Trophoblast cell (in vitro differentiated cells and primary cell): ENCODE measurements around the gene RTP5.
A peak's percentile ranks its signal among the peaks of the same experiment; 100 is the strongest.

Experiments used
- DNase-seq, 2 donors: peaks; one replicate each; pipeline ENCODE4 v3.0.0-alpha.2; 2016
- H2AFZ ChIP-seq: 2 replicates; pipeline ENCODE4 v1.6.1; 2013; ENCODE audit warnings: low read length, moderate library complexity, mild to moderate bottlenecking; ENCODE audit not compliant: insufficient read depth, poor library complexity
- H2AK5ac ChIP-seq: 2 replicates; pipeline ENCODE4 v1.6.1; 2013; ENCODE audit warnings: mild to moderate bottlenecking, low read length
- H2BK120ac ChIP-seq: 2 replicates; pipeline ENCODE4 v1.6.1; 2013; ENCODE audit warnings: low read length, mild to moderate bottlenecking, moderate library complexity; ENCODE audit not compliant: insufficient read depth, poor library complexity
- H2BK12ac ChIP-seq: 2 replicates; pipeline ENCODE4 v1.6.1; 2013; ENCODE audit warnings: mild to moderate bottlenecking, low read length, moderate library complexity
- H2BK5ac ChIP-seq: 2 replicates; pipeline ENCODE4 v1.6.1; 2013; ENCODE audit warnings: low read length, low read depth, moderate library complexity, mild to moderate bottlenecking; ENCODE audit not compliant: poor library complexity
- H3K14ac ChIP-seq: 2 replicates; pipeline ENCODE4 v1.6.1; 2013; ENCODE audit warnings: mild to moderate bottlenecking, low read length
- H3K18ac ChIP-seq: 2 replicates; pipeline ENCODE4 v1.6.1; 2013; ENCODE audit warnings: mild to moderate bottlenecking, low read length
- H3K23ac ChIP-seq: 2 replicates; pipeline ENCODE4 v1.6.1; 2013; ENCODE audit warnings: low read length
- H3K27ac ChIP-seq: 2 replicates; pipeline ENCODE4 v1.5.1; 2013; ENCODE audit warnings: low read depth, mild to moderate bottlenecking, inconsistent platforms, low read length, moderate library complexity
- H3K27me3 ChIP-seq: 2 replicates; pipeline ENCODE4 v1.6.1; 2013; ENCODE audit warnings: inconsistent platforms, mild to moderate bottlenecking, low read length, moderate library complexity; ENCODE audit not compliant: insufficient read depth
- H3K36me3 ChIP-seq, 2 experiments: 1 replicate in 1 of 2; 2 replicates in 1 of 2; pipeline ENCODE4 v1.6.1; 2013; ENCODE audit warnings: low read length in 2 of 2, mild to moderate bottlenecking in 2 of 2, moderate library complexity in 1 of 2; ENCODE audit not compliant: insufficient read depth in 2 of 2, control insufficient read depth in 1 of 2
- H3K4ac ChIP-seq: 2 replicates; pipeline ENCODE4 v1.6.1; 2013; ENCODE audit warnings: low read depth, mild to moderate bottlenecking, low read length, moderate library complexity
- H3K4me1 ChIP-seq, 2 experiments: 1 replicate in 1 of 2; 2 replicates in 1 of 2; pipeline ENCODE4 v1.6.1; 2013; ENCODE audit warnings: low read length in 2 of 2, mild to moderate bottlenecking in 2 of 2, moderate library complexity in 1 of 2; ENCODE audit not compliant: insufficient read depth in 2 of 2, control insufficient read depth in 1 of 2
- H3K4me2 ChIP-seq: 2 replicates; pipeline ENCODE4 v1.6.1; 2013; ENCODE audit warnings: inconsistent platforms, mild to moderate bottlenecking, low read length, moderate library complexity
- H3K4me3 ChIP-seq: 2 replicates; pipeline ENCODE4 v1.5.1; 2013; ENCODE audit warnings: mild to moderate bottlenecking, low read depth, low read length, inconsistent platforms
- H3K79me1 ChIP-seq: one replicate; pipeline ENCODE4 v1.6.1; 2013; ENCODE audit warnings: low read length
- H3K79me2 ChIP-seq: 2 replicates; pipeline ENCODE4 v1.6.1; 2013; ENCODE audit warnings: low read length, mild to moderate bottlenecking; ENCODE audit not compliant: control insufficient read depth, insufficient read depth, poor library complexity
- H3K9ac ChIP-seq: 2 replicates; pipeline ENCODE4 v1.6.1; 2013; ENCODE audit warnings: mild to moderate bottlenecking, low read length
- H3K9me3 ChIP-seq: 2 replicates; pipeline ENCODE4 v1.6.1; 2013; ENCODE audit warnings: low read depth, mild to moderate bottlenecking, control low read depth, inconsistent platforms, low read length; ENCODE audit not compliant: insufficient read depth
- H4K12ac ChIP-seq: 2 replicates; pipeline ENCODE4 v1.6.1; 2013; ENCODE audit warnings: low read depth, mild to moderate bottlenecking, low read length, moderate library complexity
- H4K8ac ChIP-seq: 2 replicates; pipeline ENCODE4 v1.6.1; 2013; ENCODE audit warnings: low read depth, mild to moderate bottlenecking, low read length, moderate library complexity
- H4K91ac ChIP-seq: one replicate; pipeline ENCODE4 v1.6.1; 2013; ENCODE audit warnings: low read depth, mild to moderate bottlenecking, low read length, moderate library complexity
- WGBS: extraction: QIAGEN DNeasy Blood & Tissue Kit; methylation state at CpG from one replicate; pipeline ENCODE4 v1.1.7; 2013; ENCODE audit warnings: missing lambda C conversion rate; ENCODE audit not compliant: insufficient read length, insufficient coverage; ENCODE audit errors: extremely low coverage; 5-methylcytosine and 5-hydroxymethylcytosine counted together

The RTP5 gene

GRCh38 chr2:241837197-241837965 lies 32.1 kb upstream of the RTP5 start:
- Histone ChIP-seq H3K4me1 (no peaks in the 10 kb centered on the region), H3K27me3 (no peaks in the 10 kb centered on the region), H3K23ac (no peak overlapping the region), H3K4me3 (no peak overlapping the region), H4K12ac (no peak overlapping the region), H3K9ac (no peak overlapping the region), H2BK5ac (no peak overlapping the region), H2BK120ac (no peak overlapping the region), H2BK12ac (no peak overlapping the region), H3K4ac (no peak overlapping the region), H3K14ac (no peak overlapping the region), H3K79me2 (no peaks in the 10 kb centered on the region), H3K9me3 (no peaks in the 10 kb centered on the region), H2AK5ac (no peak overlapping the region), H3K18ac (no peak overlapping the region), H4K91ac (no peak overlapping the region), H4K8ac (no peak overlapping the region), H3K4me2 (no peak overlapping the region), H3K36me3 (no peaks in the 10 kb centered on the region), H2AFZ (no peak overlapping the region), H3K27ac (no peak overlapping the region), H3K79me1 (no peaks in the 10 kb centered on the region)
- no CpG with 5 or more reads among the region's 13 CpGs for WGBS
- no peak for DNase-seq

GRCh38 chr2:241841181-241842066 lies 28.1 kb upstream of the RTP5 start:
- H3K23ac ChIP-seq: no peak overlapping the region
- no peak overlapping the region for H3K27ac ChIP-seq
- H4K8ac ChIP-seq: no peak overlapping the region
- no peak overlapping the region for H3K4ac ChIP-seq
- H2AFZ ChIP-seq: no peak overlapping the region
- no peaks in the 10 kb centered on the region for H3K9me3 ChIP-seq
- no peak overlapping the region for H2BK12ac ChIP-seq
- H3K79me1 ChIP-seq: no peaks in the 10 kb centered on the region
- H3K4me1 ChIP-seq: peaks cover 4 to 5% of the 10 kb centered on the region in 2 experiments
- no peak overlapping the region for H2AK5ac ChIP-seq
- no peak overlapping the region for H2BK5ac ChIP-seq
- no peak overlapping the region for H3K4me2 ChIP-seq
- H2BK120ac ChIP-seq: no peak overlapping the region
- no peak overlapping the region for H3K9ac ChIP-seq
- H4K12ac ChIP-seq: no peak overlapping the region
- no peak overlapping the region for H3K14ac ChIP-seq
- DNase-seq: no peak
- peaks cover 9% of the 10 kb centered on the region for H3K27me3 ChIP-seq
- no peaks in the 10 kb centered on the region for H3K36me3 ChIP-seq
- no CpG with 5 or more reads among the region's 28 CpGs for WGBS
- no peaks in the 10 kb centered on the region for H3K79me2 ChIP-seq
- H4K91ac ChIP-seq: no peak overlapping the region
- no peak overlapping the region for H3K18ac ChIP-seq
- H3K4me3 ChIP-seq: no peak overlapping the region

- no peak overlapping the region for H3K14ac ChIP-seq
- no peak overlapping the region for H3K4me3 ChIP-seq
- peaks cover 4 to 5% of the 10 kb centered on the region in 2 experiments for H3K4me1 ChIP-seq
- H2BK12ac ChIP-seq: no peak overlapping the region
- WGBS: no CpG with 5 or more reads among the region's 11 CpGs
- H2AK5ac ChIP-seq: no peak overlapping the region
- no peak overlapping the region for H2BK120ac ChIP-seq
- no peak overlapping the region for H3K9ac ChIP-seq
- no peak overlapping the region for H3K27ac ChIP-seq
- no peak overlapping the region for H4K91ac ChIP-seq
- H3K79me2 ChIP-seq: no peaks in the 10 kb centered on the region
- H2AFZ ChIP-seq: no peak overlapping the region
- H3K9me3 ChIP-seq: no peaks in the 10 kb centered on the region
- H3K4ac ChIP-seq: no peak overlapping the region
- no peak overlapping the region for H4K12ac ChIP-seq
- H3K18ac ChIP-seq: no peak overlapping the region
- H2BK5ac ChIP-seq: no peak overlapping the region
- H3K79me1 ChIP-seq: no peaks in the 10 kb centered on the region
- no peak overlapping the region for H4K8ac ChIP-seq
- no peaks in the 10 kb centered on the region for H3K36me3 ChIP-seq
- no peak overlapping the region for H3K4me2 ChIP-seq
- no peak overlapping the region for H3K23ac ChIP-seq
- peak in 1 of 2 donors; percentile 31 for DNase-seq
- peaks cover 10% of the 10 kb centered on the region for H3K27me3 ChIP-seq
These were observed 27.5 kb upstream of the RTP5 start for GRCh38 chr2:241842067-241842415.

GRCh38 chr2:241842620-241843211 lies 26.8 kb upstream of the RTP5 start:
- no peaks in the 10 kb centered on the region for H3K79me2 ChIP-seq
- H4K91ac ChIP-seq: no peak overlapping the region
- H3K27ac ChIP-seq: no peak overlapping the region
- no peaks in the 10 kb centered on the region for H3K79me1 ChIP-seq
- no peak overlapping the region for H4K12ac ChIP-seq
- H3K23ac ChIP-seq: no peak overlapping the region
- peaks cover 4 to 5% of the 10 kb centered on the region in 2 experiments for H3K4me1 ChIP-seq
- no peak overlapping the region for H4K8ac ChIP-seq
- H2BK5ac ChIP-seq: no peak overlapping the region
- H3K4me2 ChIP-seq: no peak overlapping the region
- H2AFZ ChIP-seq: no peak overlapping the region
- peak; percentile 5 to 42 for DNase-seq
- no peaks in the 10 kb centered on the region for H3K9me3 ChIP-seq
- no peak overlapping the region for H3K4me3 ChIP-seq
- no peak overlapping the region for H3K14ac ChIP-seq
- no peak overlapping the region for H2BK120ac ChIP-seq
- no peak overlapping the region for H3K18ac ChIP-seq
- no peaks in the 10 kb centered on the region for H3K36me3 ChIP-seq
- H3K4ac ChIP-seq: no peak overlapping the region
- H2BK12ac ChIP-seq: no peak overlapping the region
- peaks cover 10% of the 10 kb centered on the region for H3K27me3 ChIP-seq
- H2AK5ac ChIP-seq: no peak overlapping the region
- no peak overlapping the region for H3K9ac ChIP-seq
- WGBS: no CpG with 5 or more reads among the region's 29 CpGs
